NCI-H774 (cell line): Measurements from ENCODE around the gene NUMBL.
A peak's percentile ranks its signal among the peaks of the same experiment; 100 is the strongest.
"Not testable (repeated sequence)": the region's sequence is repeated elsewhere in the genome, so short reads cannot be mapped to it uniquely, and the experiment has no call there.

Experiments
- DNase-seq: peaks from one replicate; lab custom pipeline; 2025; lab: John Stamatoyannopoulos, UW

The NUMBL gene

GRCh38 chr19:40663695-40664692, 26.5 kb downstream of the NUMBL start:
- DNase-seq = no peak

- DNase-seq = peak; percentile 74
Observed at GRCh38 chr19:40662925-40663694, 27.3 kb downstream of the NUMBL start.

GRCh38 chr19:40661616-40662015, 28.8 kb downstream of the NUMBL start:
- no peak for DNase-seq

- DNase-seq = no peak
Observed at GRCh38 chr19:40659566-40659965, 30.9 kb downstream of the NUMBL start.

GRCh38 chr19:40659116-40659515, 31.3 kb downstream of the NUMBL start:
- no peak for DNase-seq

GRCh38 chr19:40658031-40658430, 32.4 kb downstream of the NUMBL start:
- DNase-seq = no peak

GRCh38 chr19:40655684-40656083, 34.8 kb downstream of the NUMBL start:
- DNase-seq = not testable (repeated sequence)

GRCh38 chr19:40652303-40652702, 38.1 kb downstream of the NUMBL start:
- not testable (repeated sequence) for DNase-seq

GRCh38 chr19:40650749-40651305, 39.6 kb downstream of the NUMBL start:
- no peak for DNase-seq

- not testable (repeated sequence) for DNase-seq
Observed at GRCh38 chr19:40649903-40650675, 40.4 kb downstream of the NUMBL start.

- no peak for DNase-seq
Observed at GRCh38 chr19:40646743-40647254, 43.7 kb downstream of the NUMBL start.

GRCh38 chr19:40642757-40643305, 47.6 kb downstream of the NUMBL start:
- DNase-seq = no peak

GRCh38 chr19:40642051-40642706, 48.3 kb downstream of the NUMBL start:
- no peak for DNase-seq

GRCh38 chr19:40641281-40641680, 49.2 kb downstream of the NUMBL start:
- no peak for DNase-seq

- DNase-seq = no peak
Observed at GRCh38 chr19:40640744-40641143, 49.7 kb downstream of the NUMBL start.

- no peak for DNase-seq
Observed at GRCh38 chr19:40639638-40639982, 50.8 kb downstream of the NUMBL start.

GRCh38 chr19:40638327-40638726, 52.1 kb downstream of the NUMBL start:
- DNase-seq = no peak

- no peak for DNase-seq
Observed at GRCh38 chr19:40633207-40633606, 57.2 kb downstream of the NUMBL start.

- DNase-seq = no peak
Observed at GRCh38 chr19:40632311-40633036, 58.0 kb downstream of the NUMBL start.

GRCh38 chr19:40630571-40631160, 59.8 kb downstream of the NUMBL start:
- DNase-seq = no peak
